GM12873 (cell line): ENCODE measurements around the gene SLC2A8.

Experiments used
- TF ChIP-seq, protein P1 (sequence below): IDR thresholded peaks from 2 replicates; pipeline ENCODE4 v1.5.1; 2012; ENCODE audit warnings: low read depth, mild to moderate bottlenecking, moderate library complexity, low read length, control low read depth; ENCODE audit not compliant: insufficient read depth; ENCODE audit errors: missing control alignments

SLC2A8 gene

GRCh38 chr9:127450243-127450760, 53.3 kb downstream of the SLC2A8 start:
- TF ChIP-seq, protein P1, sequence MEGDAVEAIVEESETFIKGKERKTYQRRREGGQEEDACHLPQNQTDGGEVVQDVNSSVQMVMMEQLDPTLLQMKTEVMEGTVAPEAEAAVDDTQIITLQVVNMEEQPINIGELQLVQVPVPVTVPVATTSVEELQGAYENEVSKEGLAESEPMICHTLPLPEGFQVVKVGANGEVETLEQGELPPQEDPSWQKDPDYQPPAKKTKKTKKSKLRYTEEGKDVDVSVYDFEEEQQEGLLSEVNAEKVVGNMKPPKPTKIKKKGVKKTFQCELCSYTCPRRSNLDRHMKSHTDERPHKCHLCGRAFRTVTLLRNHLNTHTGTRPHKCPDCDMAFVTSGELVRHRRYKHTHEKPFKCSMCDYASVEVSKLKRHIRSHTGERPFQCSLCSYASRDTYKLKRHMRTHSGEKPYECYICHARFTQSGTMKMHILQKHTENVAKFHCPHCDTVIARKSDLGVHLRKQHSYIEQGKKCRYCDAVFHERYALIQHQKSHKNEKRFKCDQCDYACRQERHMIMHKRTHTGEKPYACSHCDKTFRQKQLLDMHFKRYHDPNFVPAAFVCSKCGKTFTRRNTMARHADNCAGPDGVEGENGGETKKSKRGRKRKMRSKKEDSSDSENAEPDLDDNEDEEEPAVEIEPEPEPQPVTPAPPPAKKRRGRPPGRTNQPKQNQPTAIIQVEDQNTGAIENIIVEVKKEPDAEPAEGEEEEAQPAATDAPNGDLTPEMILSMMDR = no peak

DNA sequence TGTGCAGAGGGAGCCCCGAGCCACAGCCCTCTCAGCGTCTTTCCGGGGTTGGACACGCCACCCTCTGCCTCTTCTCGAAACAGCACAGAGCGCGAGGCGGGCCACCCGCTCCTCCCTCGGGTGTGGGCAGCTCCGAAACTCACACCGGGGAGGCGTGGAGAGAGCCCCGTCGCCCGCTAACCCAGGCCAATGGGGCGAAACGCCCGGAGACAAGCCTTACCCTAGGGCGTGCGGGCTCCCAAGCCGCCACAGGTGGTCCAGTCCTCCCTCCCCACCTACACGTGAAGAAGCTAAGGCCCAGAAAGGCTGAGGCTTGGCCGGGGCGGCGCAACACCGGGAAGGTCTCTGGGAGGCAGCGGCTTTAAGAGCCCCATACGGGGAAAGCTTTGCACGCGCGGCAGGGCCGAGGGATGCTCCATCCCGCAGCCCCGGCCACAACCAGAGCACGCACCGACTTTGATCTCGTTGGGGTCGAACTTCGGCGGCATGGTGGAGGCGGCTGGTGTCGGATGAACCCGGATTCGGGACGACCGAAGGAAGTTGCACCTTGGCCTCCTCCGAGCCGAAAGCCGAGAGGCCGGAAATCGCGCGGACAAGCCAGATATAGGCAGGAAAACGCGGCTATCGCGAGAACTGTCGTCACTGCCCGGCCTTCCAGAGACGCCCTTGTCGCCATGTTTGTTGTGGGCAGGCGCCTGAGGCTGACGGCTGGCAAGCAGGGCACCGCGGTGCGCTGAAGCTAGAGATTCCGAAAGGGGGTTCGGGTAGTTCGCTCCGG, 54.0 kb downstream of the SLC2A8 start, which contains the start of the genes LRSAM1 and RPL12:
Gene LRSAM1, plus strand, starts transcription at position 681 of the 778 bp plus-strand sequence. CDS start 3,018 bp downstream, outside the sequence.
Gene RPL12, minus strand, starts transcription at position 577 of the 778 bp plus-strand sequence. Its CDS starts 89 bp downstream, at position 488.
- TF ChIP-seq, protein P1 = peak; percentile 20

- TF ChIP-seq, protein P1 = no peak
These were observed 54.6 kb downstream of the SLC2A8 start for GRCh38 chr9:127451608-127451857.

- TF ChIP-seq, protein P1 = peak; percentile 20
These were observed 55.1 kb downstream of the SLC2A8 start for GRCh38 chr9:127451858-127452656.

DNA sequence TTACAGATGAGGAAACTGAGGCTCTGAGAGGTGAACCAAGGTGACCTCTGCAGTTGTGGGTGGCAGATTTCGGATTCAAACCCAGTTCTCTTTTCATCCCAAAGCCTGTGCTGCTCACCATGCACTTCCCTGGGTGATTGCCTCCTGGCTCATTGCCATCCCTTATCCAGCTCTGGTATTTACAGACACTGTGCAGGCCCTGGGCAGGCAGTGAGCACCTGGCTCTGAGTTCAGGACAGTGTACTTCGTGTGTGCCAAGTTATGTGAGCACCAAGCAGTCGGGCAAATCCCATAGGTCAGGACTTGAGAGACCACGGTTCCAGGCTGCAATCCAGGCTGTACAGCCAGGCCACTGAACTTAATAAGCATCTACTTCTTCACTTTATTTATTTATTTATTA, 55.7 kb downstream of the SLC2A8 start:
- TF ChIP-seq, protein P1 = no peak

DNA sequence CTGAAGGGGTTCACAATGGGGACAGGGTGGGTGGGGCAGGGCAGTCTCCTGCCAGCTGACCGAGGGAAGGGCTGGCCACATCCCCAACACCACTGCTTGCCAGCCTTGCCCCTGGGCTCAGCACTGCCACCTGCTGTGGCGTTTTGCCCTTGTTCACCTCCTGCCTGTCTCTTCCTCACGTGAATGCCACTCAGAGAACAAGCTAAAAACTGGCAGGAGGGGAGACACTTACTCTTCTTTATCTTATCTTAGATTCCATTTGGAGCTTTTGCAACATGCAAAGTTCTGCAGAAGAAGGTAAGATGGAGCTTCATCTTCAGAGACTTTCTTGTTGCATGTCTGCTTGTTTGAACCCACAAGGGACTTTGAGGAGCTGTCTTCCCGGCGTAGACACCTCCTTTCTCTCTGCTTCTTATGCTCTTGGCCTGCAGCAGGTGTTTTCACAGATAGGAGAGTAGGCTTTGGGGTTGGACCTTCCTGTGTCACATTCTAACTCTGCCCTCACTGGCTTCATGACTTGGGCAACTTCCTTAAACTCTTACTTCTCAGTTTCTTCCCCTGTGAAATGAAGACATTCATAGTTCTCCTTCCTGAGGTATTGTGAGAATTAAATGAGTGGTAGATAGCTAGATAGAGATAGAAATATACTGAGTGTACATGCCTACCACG, 58.5 kb downstream of the SLC2A8 start:
- TF ChIP-seq, protein P1 = peak; percentile 58
